ENCODE results near the gene AOPEP. TPM values are rescaled to one million over a fixed set of nuclear protein-coding genes. Genes with fewer than 3 reads are reported as not detected.

The AOPEP gene
- total and polyA plus RNA-seq, 2 of the 13 experiments (the other 11 are each of a cell fraction or from before 2014, with no cell fraction given), result 22.2 to 41.6 TPM

GRCh38 chr9:95025213-95026147 lies 299.0 kb downstream of the AOPEP start (continued):
- no peak for TF ChIP-seq MED8 (CRISPR knock-in tag; IDR thresholded peaks at IDR 0.05; ENCODE audit: insufficient replicate concordance)
- TF ChIP-seq MIER2 (CRISPR knock-in tag; IDR thresholded peaks at IDR 0.05), result no peak
- no peak for TF ChIP-seq TIGD3 (CRISPR knock-in tag; IDR thresholded peaks at IDR 0.05; ENCODE audit: borderline replicate concordance)
- TF ChIP-seq SP1 (IDR thresholded peaks at IDR 0.05), result no peak
- no peak for TF ChIP-seq SP1 (CRISPR knock-in tag; IDR thresholded peaks at IDR 0.05)
- TF ChIP-seq ELF4 (CRISPR knock-in tag; IDR thresholded peaks at IDR 0.05; ENCODE audit: borderline replicate concordance), result no peak
- no peak for TF ChIP-seq JDP2 (CRISPR knock-in tag; IDR thresholded peaks at IDR 0.05; ENCODE audit: borderline replicate concordance)
- TF ChIP-seq PHF5A (CRISPR knock-in tag; IDR thresholded peaks at IDR 0.05; ENCODE audit: low read depth, unreplicated experiment), result no peak
- no peak for TF ChIP-seq ZNF562 (CRISPR knock-in tag; IDR thresholded peaks at IDR 0.05; ENCODE audit: borderline replicate concordance)
- no peak for TF ChIP-seq ZNF180 (CRISPR knock-in tag; IDR thresholded peaks at IDR 0.05; ENCODE audit: borderline replicate concordance, low read depth)
- no peak for TF ChIP-seq TRIM24 (CRISPR knock-in tag; IDR thresholded peaks at IDR 0.05)
- no peak for TF ChIP-seq ZNF296 (CRISPR knock-in tag; conservative IDR thresholded peaks at IDR 0.05)
- TF ChIP-seq SKI (IDR thresholded peaks at IDR 0.05; ENCODE audit: partially characterized antibody), result no peak
- no peak for TF ChIP-seq RFXAP (CRISPR knock-in tag; IDR thresholded peaks at IDR 0.05; ENCODE audit: borderline replicate concordance)
- no peak for TF ChIP-seq ZNF878 (CRISPR knock-in tag; IDR thresholded peaks at IDR 0.05)
- no peak for TF ChIP-seq SNAPC4 (CRISPR knock-in tag; IDR thresholded peaks at IDR 0.05)
- TF ChIP-seq MTF2 (CRISPR knock-in tag; IDR thresholded peaks at IDR 0.05; ENCODE audit: borderline replicate concordance), result no peak
- TF ChIP-seq ZNF205 (CRISPR knock-in tag; IDR thresholded peaks at IDR 0.05), result no peak
- TF ChIP-seq MAF1 (CRISPR knock-in tag; IDR thresholded peaks at IDR 0.05; ENCODE audit: borderline replicate concordance), result no peak
- no peak for TF ChIP-seq ZBTB7A (CRISPR knock-in tag; IDR thresholded peaks at IDR 0.05)
- no peak for TF ChIP-seq E2F1 (CRISPR knock-in tag; IDR thresholded peaks at IDR 0.05)
- TF ChIP-seq ZMAT5 (CRISPR knock-in tag; IDR thresholded peaks at IDR 0.05; ENCODE audit: borderline replicate concordance, low read depth), result no peak
- TF ChIP-seq ZNF354B (CRISPR knock-in tag; IDR thresholded peaks at IDR 0.05), result no peak
